ENCODE data around the gene ADGRA1.
"Not testable (repeated sequence)": the region's sequence is repeated elsewhere in the genome, so short reads cannot be mapped to it uniquely, and the experiment has no call there.

Gene ADGRA1

GRCh38 chr10:133096616-133097269, 9.0 kb downstream of the ADGRA1 start:
- no peak for DNase-seq (ENCODE audit: low read depth)

GRCh38 chr10:133097418-133097817, 9.7 kb downstream of the ADGRA1 start:
- no peak for DNase-seq (ENCODE audit: low read depth)

- no peak for DNase-seq (ENCODE audit: low read depth)
Measured at GRCh38 chr10:133097961-133098360, 10.2 kb downstream of the ADGRA1 start.

GRCh38 chr10:133098426-133099124, 10.9 kb downstream of the ADGRA1 start:
- DNase-seq (ENCODE audit: low read depth) = no peak

GRCh38 chr10:133099571-133099970, 11.8 kb downstream of the ADGRA1 start:
- DNase-seq (ENCODE audit: low read depth) = no peak

- DNase-seq (ENCODE audit: low read depth) = no peak
Measured at GRCh38 chr10:133100186-133100585, 12.5 kb downstream of the ADGRA1 start.

- DNase-seq (ENCODE audit: low read depth) = no peak
Measured at GRCh38 chr10:133100706-133101415, 13.1 kb downstream of the ADGRA1 start.

- no peak for DNase-seq (ENCODE audit: low read depth)
Measured at GRCh38 chr10:133101416-133101810, 13.7 kb downstream of the ADGRA1 start.

- DNase-seq (ENCODE audit: low read depth) = no peak
Measured at GRCh38 chr10:133102415-133103095, 14.8 kb downstream of the ADGRA1 start.

GRCh38 chr10:133103311-133103910, 15.7 kb downstream of the ADGRA1 start:
- DNase-seq (ENCODE audit: low read depth) = no peak

GRCh38 chr10:133104068-133104962, 16.6 kb downstream of the ADGRA1 start:
- DNase-seq (ENCODE audit: low read depth) = no peak

- no peak for DNase-seq (ENCODE audit: low read depth)
Measured at GRCh38 chr10:133104963-133105640, 17.4 kb downstream of the ADGRA1 start.

- DNase-seq (ENCODE audit: low read depth) = no peak
Measured at GRCh38 chr10:133105686-133106390, 18.1 kb downstream of the ADGRA1 start.

GRCh38 chr10:133106516-133106915, 18.8 kb downstream of the ADGRA1 start:
- no peak for DNase-seq (ENCODE audit: low read depth)

- DNase-seq (ENCODE audit: low read depth) = no peak
Measured at GRCh38 chr10:133107442-133107841, 19.7 kb downstream of the ADGRA1 start.

GRCh38 chr10:133109711-133110110, 22.0 kb downstream of the ADGRA1 start:
- no peak for DNase-seq (ENCODE audit: low read depth)

- DNase-seq (ENCODE audit: low read depth) = no peak
Measured at GRCh38 chr10:133110133-133110532, 22.4 kb downstream of the ADGRA1 start.

GRCh38 chr10:133110609-133111275, 23.0 kb downstream of the ADGRA1 start:
- DNase-seq (ENCODE audit: low read depth) = no peak

GRCh38 chr10:133111640-133112039, 23.9 kb downstream of the ADGRA1 start:
- not testable (repeated sequence) for DNase-seq (ENCODE audit: low read depth)
